HepG2 (cell line): ENCODE data around the gene SDK1.

Source experiments
- AFF4 ChIP-seq: sonication (generic); formaldehyde crosslinking; IDR thresholded peaks from 2 replicates; pipeline ENCODE4 v1.4.0; 2020; ENCODE audit warnings: missing genetic modification reagents
- CTCF ChIP-seq: sonication (generic); formaldehyde crosslinking; IDR thresholded peaks from 2 replicates; pipeline ENCODE4 v1.5.0; 2020; ENCODE audit warnings: mild to moderate bottlenecking, missing genetic modification reagents, moderate library complexity
- HNRNPL ChIP-seq: fragments of 200-400 bp; formaldehyde crosslinking; IDR thresholded peaks from 2 replicates; pipeline ENCODE4 v1.6.1; 2017; ENCODE audit warnings: mild to moderate bottlenecking, low read depth, low read length
- NFE2L1 ChIP-seq: sonication (generic); formaldehyde crosslinking; IDR thresholded peaks from 2 replicates; pipeline ENCODE4 v1.4.0; 2020; ENCODE audit warnings: missing genetic modification reagents, mild to moderate bottlenecking, borderline replicate concordance
- PBX2 ChIP-seq: IDR thresholded peaks from 2 replicates; pipeline ENCODE4 v1.6.1; 2016; ENCODE audit warnings: control low read depth
- ZNF263 ChIP-seq: sonication (generic); formaldehyde crosslinking; IDR thresholded peaks from 2 replicates; pipeline ENCODE4 v1.4.0; 2020; ENCODE audit warnings: missing genetic modification reagents
- ZNF609 ChIP-seq: sonication (generic); formaldehyde crosslinking; IDR thresholded peaks from 2 replicates; pipeline ENCODE4 v1.4.0; 2020; ENCODE audit warnings: mild to moderate bottlenecking, missing genetic modification reagents, borderline replicate concordance
- TF ChIP-seq, protein P1 (sequence below): sonication (generic); formaldehyde crosslinking; conservative IDR thresholded peaks from 2 replicates; pipeline ENCODE4 v1.5.0; 2020; ENCODE audit warnings: missing genetic modification reagents

DNA sequence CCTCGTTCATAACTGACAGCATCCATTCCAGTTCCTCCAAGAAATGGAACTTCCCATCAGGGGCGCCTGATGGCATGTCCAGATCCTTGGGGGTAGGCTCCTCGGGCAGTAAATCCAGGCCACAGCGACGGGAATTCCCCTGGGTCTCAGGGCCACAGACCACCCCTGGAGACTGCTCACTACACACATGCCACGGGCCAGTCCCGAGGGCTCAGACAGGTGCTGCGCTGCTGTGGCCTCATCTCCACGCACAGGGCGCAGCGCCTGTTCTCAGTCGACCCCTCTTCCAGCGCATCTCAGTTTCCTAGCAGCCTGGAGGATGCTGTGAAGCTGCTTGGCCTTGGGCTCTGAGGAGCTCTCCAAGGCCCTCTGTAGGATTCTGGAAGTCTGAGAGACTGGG, 907.5 kb downstream of the SDK1 start:
- TF ChIP-seq CTCF (CRISPR knock-in tag) (no peak), ZNF609 (CRISPR knock-in tag) (no peak), PBX2 (CRISPR knock-in tag) (no peak), ZNF263 (CRISPR knock-in tag) (no peak), HNRNPL (no peak), AFF4 (CRISPR knock-in tag) (no peak), NFE2L1 (CRISPR knock-in tag) (no peak)
- TF ChIP-seq, protein P1, sequence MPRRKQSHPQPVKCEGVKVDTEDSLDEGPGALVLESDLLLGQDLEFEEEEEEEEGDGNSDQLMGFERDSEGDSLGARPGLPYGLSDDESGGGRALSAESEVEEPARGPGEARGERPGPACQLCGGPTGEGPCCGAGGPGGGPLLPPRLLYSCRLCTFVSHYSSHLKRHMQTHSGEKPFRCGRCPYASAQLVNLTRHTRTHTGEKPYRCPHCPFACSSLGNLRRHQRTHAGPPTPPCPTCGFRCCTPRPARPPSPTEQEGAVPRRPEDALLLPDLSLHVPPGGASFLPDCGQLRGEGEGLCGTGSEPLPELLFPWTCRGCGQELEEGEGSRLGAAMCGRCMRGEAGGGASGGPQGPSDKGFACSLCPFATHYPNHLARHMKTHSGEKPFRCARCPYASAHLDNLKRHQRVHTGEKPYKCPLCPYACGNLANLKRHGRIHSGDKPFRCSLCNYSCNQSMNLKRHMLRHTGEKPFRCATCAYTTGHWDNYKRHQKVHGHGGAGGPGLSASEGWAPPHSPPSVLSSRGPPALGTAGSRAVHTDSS = no peak
